SK-N-MC (cell line): ENCODE data around the gene AQP1.

Experiments
- EZH2 ChIP-seq: fragments of 200-600 bp; sonication (generic); IDR thresholded peaks from one replicate; pipeline ENCODE4 v1.6.1; 2017; ENCODE audit warnings: antibody characterized with exemption
- FOXP2 ChIP-seq: optimal IDR thresholded peaks from 2 replicates; pipeline ENCODE3; 2011; ENCODE audit warnings: mild to moderate bottlenecking, moderate library complexity; ENCODE audit not compliant: insufficient read depth; ENCODE audit errors: extremely low read length, control extremely low read depth
- POLR2AphosphoS5 ChIP-seq: IDR thresholded peaks from 2 replicates; pipeline ENCODE4 v1.6.1; 2012; ENCODE audit warnings: mild to moderate bottlenecking, low read depth, low read length, borderline replicate concordance

- TF ChIP-seq EZH2 = no peak
- TF ChIP-seq POLR2AphosphoS5 = no peak
- TF ChIP-seq FOXP2 = no peak
Measured at GRCh38 chr7:30954914-30955313, 43.3 kb downstream of the AQP1 start.
